SK-MEL-5 (cell line): ENCODE data around the gene AVL9. TPM values are rescaled to one million over a fixed set of nuclear protein-coding genes. Genes with fewer than 3 reads are reported as not detected.

Experiments used
- DNase-seq: peaks from one replicate; pipeline ENCODE4 v3.0.0-alpha.2; 2016; ENCODE audit warnings: low read depth, low spot score
- in situ Hi-C: cut with HindIII; loops from 2 replicates; pipeline ENCODE4 v1.10.0; 2016; ENCODE audit warnings: low sequenced_read_pairs, high pct_unique_total_duplicates, low pct_unique_long_range_greater_than_20kb
- total RNA-seq: library from RNA; depleted of rRNA; stranded (reverse); fragments of >200 nt; shearing (Covaris generic); gene quantifications from 2 replicates; pipeline ENCODE4 v1.2.3, GENCODE V29; 2014

The AVL9 gene
- total RNA-seq, 1 experiment from 2014 or later = 59.8 TPM

GRCh38 chr7:32519763-32520162 is 24.5 kb downstream of the AVL9 start:
- DNase-seq = no peak
- in situ Hi-C loops = no loop called here

DNA sequence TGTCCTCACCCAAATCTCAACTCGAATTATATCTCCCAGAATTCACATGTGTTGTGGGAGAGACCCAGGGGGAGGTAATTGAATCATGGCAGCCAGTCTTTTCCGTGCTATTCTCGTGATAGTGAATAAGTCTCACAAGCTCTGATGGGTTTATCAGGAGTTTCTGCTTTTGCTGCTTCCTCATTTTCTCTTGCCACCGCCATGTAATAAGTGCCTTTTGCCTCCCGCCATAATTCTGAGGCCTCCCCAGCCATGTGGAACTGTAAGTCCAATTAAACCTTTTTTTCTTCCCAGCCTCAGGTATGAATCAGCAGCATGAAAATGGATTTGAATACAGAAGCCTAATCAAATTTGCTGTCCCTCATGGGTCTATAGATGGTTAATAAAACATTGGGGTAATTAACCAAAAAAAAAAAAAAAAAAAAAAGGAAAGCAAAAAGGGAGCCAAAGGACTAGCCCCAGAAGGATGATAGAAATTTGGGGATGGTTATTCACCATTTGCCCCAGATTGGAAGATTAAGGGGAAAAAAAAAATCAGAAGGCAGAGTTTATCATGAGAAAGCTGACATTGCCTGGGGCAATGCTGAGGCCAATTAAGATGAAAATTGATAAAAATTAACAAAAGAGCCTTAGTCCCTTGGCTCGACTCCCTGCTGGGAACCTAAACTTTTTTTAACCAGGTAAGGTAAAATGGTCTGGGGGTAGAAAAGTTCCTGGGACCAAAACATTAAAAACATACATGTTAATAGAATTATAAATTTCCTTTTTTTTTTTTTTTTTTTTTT is 27.6 kb downstream of the AVL9 start:
- DNase-seq = no peak
- in situ Hi-C loops = no loop called here

- in situ Hi-C loops = no loop called here
- DNase-seq = no peak
Observed at GRCh38 chr7:32524631-32525030, 29.3 kb downstream of the AVL9 start.

- DNase-seq = no peak
- in situ Hi-C loops = no loop called here
Observed at GRCh38 chr7:32525839-32526238, 30.6 kb downstream of the AVL9 start.

DNA sequence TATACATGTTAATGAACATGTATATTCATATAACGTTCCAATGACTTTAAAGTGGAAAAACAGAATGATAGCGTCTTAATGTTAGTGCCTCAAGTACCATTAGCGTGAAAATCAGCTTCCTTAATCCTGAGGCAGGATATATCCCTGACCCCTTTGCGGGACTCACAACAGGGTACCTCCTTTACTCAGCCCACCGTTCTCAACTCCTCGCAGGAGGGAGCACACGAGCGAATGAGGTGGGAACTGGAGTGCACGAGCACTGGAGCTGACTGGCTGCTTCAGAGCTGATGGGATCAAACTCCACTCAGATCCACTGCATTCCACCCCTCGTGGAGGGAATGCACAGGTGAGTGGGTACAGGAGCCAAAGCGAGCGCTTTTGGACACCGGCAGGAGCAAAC is 36.1 kb downstream of the AVL9 start:
- DNase-seq = no peak
- in situ Hi-C loops = no loop called here

- in situ Hi-C loops = no loop called here
Observed at GRCh38 chr7:32532086-32532485, 36.8 kb downstream of the AVL9 start.

DNA sequence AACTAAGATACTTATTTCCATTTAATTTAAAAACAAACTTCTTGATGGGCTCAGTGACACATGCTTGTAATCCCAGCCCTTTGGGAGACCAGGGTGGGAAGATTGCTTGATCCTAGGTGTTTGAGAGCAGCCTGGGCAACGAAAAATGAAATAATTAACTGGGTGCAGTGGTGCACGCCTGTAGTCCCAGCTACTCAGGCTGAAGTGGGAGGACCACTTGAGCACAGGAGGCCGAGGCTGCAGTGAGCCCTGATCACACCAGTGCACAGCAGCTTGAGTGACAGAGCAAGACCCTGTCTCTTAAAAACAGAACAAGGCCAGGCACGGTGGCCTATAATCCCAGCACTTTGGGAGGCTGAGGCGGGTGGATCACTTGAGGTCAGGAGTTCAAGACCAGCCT is 37.4 kb downstream of the AVL9 start:
- DNase-seq = no peak
- in situ Hi-C loops = no loop called here

More at GRCh38 chr7:32532086-32532485, 36.8 kb downstream of the AVL9 start:
- DNase-seq = no peak

DNA sequence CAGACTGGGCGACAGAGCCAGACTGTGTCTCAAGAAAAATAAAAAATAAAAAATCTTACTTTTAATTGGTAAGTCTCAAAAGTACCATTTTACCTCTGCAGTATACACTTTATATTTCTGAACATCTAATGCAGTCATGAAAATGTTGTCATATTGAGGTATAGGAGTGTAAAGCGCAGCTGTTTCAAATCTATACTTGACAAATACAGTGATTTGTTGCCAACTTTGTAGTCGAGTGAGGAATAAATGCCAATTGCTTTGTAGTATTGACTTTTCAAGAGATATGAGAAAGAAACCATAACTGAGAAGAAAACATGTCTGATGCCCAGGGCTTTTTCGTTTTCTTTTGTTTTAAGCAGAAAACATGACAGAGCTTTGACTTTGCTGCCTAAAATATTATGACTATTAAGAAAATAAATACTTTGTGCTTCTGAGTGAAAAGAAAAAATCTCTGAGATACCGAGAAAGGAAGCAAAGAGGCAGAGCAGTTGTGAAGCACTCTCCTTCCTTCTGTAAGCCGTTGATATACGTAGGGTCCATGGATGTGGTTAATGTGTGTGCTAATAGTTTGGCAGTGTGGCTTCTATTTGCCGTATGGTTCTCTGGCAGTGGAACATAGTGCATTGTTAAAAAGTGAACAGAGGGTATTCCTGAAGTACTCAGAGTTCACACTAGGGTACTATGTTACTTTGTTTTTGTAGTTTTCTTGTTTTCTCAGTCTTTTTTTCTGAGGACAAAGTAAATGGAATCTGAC is 38.2 kb downstream of the AVL9 start:
- in situ Hi-C loops = no loop called here
- no peak for DNase-seq

DNA sequence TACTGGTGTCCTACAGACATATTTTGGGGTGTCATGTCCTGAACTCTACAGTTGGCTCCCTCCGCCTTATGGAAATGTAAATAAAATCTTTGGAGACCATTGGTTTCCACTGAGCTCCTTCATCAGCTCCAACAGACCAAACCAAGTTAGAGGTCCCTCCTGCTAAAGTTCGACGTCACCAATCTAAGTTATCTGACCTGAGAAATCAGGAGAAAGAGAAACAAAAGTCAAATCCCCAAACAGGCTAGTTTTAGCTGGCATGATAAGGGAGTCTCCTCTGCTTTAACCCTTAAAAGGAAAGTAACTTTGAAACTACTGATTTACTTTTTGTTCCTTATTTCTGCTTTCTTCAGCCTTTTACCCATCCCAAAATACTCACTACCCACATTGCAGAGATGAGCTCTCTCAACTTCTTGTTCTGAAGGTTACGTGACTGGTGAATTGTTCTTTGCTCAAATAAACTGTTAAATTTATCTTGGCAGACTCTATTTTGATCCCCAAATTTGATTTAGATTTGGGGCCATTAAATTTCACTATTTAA is 39.9 kb downstream of the AVL9 start:
- in situ Hi-C loops = no loop called here
- DNase-seq = no peak

GRCh38 chr7:32536016-32536415 is 40.7 kb downstream of the AVL9 start:
- in situ Hi-C loops = no loop called here
- no peak for DNase-seq

- in situ Hi-C loops = no loop called here
- DNase-seq = no peak
Observed at GRCh38 chr7:32536585-32536984, 41.3 kb downstream of the AVL9 start.

GRCh38 chr7:32537760-32538159 is 42.5 kb downstream of the AVL9 start:
- DNase-seq = no peak
- in situ Hi-C loops = no loop called here

DNA sequence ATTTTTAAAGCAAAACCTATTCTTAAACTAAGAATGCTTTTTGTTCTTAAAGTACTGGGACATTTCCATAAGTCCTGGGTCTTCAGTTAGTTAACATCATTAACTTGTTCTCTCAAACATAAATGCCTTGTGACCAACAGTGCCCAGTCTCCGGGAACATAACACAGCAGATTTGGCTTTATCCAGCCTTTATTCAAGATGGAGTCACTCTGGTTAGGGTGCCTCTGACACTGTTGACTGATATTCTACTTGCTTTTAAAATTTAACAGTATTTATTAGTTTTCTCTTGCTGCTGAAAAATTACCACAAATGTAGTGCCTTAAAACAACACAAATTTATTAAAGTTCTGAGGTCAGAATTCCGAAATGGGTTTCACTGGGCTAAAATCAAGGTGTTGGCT is 44.1 kb downstream of the AVL9 start:
- in situ Hi-C loops = no loop called here
- DNase-seq = no peak

DNA sequence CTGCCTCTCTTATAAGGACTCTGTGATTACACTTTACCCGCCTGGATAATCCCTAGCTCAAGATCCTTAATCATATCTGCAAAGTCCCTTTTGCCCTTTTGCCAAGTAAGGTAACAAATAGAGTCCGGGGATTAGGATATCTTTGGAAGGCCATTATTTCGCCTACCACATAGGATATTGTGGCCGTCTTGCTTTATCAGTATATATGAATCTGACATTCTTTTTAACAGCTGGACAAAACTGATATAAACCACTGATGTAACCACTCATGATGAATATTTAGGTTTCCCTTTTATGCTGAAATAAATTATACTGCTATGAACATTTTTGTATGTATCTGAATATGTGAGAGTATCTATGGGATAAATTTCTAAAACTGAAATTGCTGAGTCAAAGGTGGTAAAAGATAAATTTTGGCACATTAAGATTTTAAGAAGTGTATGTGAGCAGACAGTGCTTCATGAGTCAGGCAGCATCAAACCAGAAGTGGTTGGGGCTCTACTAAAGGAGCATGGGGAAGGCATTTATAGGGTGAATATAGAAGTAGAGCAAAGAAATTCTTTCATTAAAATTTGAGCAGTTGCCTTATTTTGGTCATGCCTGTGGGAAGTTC is 44.7 kb downstream of the AVL9 start:
- in situ Hi-C loops = no loop called here
- DNase-seq = no peak

DNA sequence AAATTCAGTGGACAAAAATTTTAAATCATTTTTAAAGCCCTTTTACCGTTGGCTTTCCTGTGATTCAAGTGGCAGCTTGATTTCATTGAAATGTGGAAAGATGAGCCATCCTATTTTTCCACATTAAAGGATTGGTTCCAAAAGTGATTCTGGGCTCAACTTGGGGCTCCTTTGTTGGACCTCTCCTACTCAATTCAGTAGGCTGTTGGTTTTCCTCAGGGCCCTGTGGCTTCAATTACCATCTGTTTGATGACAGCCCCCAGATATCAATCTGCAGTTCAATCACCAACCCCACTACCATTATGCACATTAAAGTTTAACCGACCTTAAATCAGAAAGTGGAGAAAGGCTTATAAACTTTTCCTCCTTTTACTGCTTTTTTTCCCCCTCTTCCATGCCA is 47.3 kb downstream of the AVL9 start:
- in situ Hi-C loops = no loop called here

DNA sequence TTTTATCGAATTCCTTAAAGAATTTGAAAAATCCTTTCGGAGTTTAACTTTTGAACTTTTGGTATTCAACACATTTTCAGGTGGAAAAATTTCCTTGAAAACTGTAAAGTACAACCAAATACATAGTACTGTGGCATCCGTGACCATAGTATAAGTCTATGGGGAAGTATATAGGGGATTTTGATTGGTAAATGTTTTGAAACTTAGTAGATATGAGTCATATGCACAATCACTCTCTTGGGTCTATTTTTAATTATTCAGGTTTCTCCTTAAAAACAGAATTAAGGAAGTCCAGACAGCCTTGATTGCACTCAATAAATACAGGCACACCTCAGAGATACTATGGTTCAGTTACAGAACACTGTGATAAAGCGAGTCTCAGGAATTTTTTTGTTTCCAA is 64.2 kb downstream of the AVL9 start:
- in situ Hi-C loops = no loop called here
- DNase-seq = no peak

More for the DNA sequence above, 47.3 kb downstream of the AVL9 start:
- DNase-seq = no peak

- in situ Hi-C loops = no loop called here
- no peak for DNase-seq
Observed at GRCh38 chr7:32560075-32560474, 64.8 kb downstream of the AVL9 start.

DNA sequence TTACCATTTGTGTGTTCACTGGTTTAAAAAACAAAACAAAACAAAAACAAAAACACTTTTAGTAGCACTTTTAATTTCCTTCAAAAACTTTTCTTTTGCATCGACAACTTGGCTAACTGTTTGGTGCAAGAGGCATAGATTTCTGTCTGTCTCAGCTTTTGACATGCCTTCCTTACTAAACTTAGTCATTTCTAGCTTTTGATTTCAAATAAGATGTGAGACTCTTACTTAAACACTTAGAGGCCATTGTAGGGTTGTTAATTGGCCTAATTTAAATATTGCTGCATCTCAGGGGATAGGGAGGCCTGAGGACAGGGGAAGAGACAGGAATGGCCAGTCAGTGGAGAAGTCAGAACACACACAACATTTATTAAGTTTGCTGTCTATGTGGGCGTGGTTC is 66.3 kb downstream of the AVL9 start:
- in situ Hi-C loops = no loop called here
- no peak for DNase-seq
